ENCODE data around the gene FRMD5.

Gene FRMD5

DNA sequence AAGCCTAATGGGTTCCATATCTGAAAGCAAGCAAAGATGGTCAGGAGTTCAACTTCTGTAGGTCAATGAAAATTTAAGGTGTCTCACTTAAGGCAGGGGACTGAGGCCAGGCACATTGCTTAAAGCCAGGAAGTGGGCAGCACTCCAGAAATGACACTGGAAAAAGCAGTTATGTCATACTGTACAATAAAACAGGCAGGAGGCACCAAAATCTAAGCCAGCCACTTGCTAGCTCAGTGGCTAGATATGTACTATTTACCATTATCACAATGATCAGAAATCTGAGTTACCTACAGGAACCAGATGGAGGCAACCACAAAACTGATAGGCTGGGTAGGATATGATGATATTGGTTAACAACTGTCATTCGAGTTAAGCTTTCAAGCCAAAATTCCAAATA, 57.3 kb downstream of the FRMD5 start:
- no peak overlapping the region for H3K4me3 ChIP-seq (ENCODE audit: low read length)
- TF ChIP-seq, protein P1, sequence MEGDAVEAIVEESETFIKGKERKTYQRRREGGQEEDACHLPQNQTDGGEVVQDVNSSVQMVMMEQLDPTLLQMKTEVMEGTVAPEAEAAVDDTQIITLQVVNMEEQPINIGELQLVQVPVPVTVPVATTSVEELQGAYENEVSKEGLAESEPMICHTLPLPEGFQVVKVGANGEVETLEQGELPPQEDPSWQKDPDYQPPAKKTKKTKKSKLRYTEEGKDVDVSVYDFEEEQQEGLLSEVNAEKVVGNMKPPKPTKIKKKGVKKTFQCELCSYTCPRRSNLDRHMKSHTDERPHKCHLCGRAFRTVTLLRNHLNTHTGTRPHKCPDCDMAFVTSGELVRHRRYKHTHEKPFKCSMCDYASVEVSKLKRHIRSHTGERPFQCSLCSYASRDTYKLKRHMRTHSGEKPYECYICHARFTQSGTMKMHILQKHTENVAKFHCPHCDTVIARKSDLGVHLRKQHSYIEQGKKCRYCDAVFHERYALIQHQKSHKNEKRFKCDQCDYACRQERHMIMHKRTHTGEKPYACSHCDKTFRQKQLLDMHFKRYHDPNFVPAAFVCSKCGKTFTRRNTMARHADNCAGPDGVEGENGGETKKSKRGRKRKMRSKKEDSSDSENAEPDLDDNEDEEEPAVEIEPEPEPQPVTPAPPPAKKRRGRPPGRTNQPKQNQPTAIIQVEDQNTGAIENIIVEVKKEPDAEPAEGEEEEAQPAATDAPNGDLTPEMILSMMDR (conservative IDR thresholded peaks at IDR 0.05; ENCODE audit: low read depth, low read length): no peak
- no peak for DNase-seq (ENCODE audit: low read depth)

DNA sequence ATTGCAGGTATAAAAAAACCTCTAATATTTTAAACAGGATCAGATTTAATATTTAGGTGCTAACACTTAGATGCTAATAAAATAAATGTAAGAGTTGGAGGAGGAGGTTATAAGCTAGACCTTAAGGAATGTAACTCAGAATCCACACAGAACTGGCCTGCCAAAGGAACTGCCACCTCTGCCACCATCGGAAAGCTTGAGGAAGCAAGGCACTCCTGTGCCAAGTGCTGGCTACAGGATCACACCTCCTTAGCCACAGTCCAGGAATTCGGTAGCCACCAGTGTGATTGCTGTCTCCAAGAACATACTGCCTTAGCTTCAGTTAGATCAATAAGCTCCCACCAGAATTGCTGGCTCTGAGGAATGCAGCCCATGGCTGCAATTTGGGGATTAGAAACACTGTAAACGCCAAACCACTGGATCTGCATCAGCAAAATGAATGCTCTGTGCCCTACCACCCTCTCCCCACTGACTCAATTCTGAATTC, 58.0 kb downstream of the FRMD5 start:
- no peak overlapping the region for H3K4me3 ChIP-seq (ENCODE audit: low read length)
- TF ChIP-seq, protein P1 (conservative IDR thresholded peaks at IDR 0.05; ENCODE audit: low read depth, low read length): no peak
- no peak for DNase-seq (ENCODE audit: low read depth)

DNA sequence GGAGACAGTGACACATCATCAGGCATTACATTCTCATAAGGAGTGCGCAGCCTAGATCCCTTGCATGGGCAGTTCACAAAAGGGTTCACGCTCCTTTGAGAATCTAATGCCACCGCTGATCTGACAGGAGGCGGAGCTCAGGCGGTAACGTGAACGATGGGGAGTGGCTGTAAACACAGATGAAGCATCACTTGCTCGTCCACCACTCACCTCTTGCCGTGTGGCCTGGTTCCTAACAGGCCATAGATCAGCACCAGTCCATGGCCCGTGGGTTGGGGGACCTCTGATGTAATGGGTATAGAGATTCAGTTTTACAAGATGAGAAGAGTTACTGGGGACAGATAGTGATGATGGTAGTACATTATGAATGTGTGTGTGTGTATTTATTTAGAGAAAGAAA, 63.0 kb downstream of the FRMD5 start:
- TF ChIP-seq, protein P1 (conservative IDR thresholded peaks at IDR 0.05; ENCODE audit: low read depth, low read length): no peak
- DNase-seq (ENCODE audit: low read depth): no peak
- H3K4me3 ChIP-seq (ENCODE audit: low read length): no peak overlapping the region

DNA sequence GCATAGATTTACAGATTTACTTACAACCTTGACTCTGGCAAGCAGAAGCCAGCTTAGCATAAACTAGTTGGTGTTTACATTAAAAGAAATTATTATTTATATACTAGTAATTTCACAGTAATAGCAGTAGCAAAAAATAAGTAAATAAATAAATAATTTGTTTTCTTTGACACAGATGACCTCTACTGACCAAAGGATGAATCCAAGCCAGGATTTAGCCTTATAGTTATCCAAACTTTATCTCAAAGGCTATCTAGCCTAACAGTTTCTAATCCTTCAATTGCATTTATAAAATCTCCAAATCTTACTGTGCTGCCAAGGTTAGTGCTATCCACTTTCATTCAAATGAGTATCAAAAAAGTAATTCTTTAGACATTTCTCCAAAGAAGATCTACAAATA, 64.3 kb downstream of the FRMD5 start:
- H3K4me3 ChIP-seq (ENCODE audit: low read length): no peak overlapping the region
- TF ChIP-seq, protein P1 (conservative IDR thresholded peaks at IDR 0.05; ENCODE audit: low read depth, low read length): no peak
- no peak for DNase-seq (ENCODE audit: low read depth)

DNA sequence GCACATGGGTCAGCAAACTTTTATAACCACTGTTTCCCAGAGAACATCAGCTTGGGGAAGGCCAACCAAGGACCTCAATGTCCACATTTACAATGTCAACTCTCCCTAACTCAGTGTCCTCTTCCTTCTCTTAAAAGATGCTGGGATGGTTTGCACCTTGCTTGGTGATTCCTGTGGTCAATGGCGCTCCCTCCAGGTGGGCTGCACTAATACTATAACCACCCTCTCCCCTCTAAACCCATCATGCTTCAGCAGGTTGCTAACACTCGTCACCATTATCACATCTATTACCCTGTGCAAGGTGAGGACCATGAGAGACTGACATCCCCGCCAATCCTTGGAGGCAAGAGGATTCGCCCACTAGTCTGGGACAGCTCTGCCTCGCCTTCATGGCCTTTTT, 65.2 kb downstream of the FRMD5 start:
- TF ChIP-seq, protein P1 (conservative IDR thresholded peaks at IDR 0.05; ENCODE audit: low read depth, low read length): no peak
- no peak overlapping the region for H3K4me3 ChIP-seq (ENCODE audit: low read length)
- no peak for DNase-seq (ENCODE audit: low read depth)

DNA sequence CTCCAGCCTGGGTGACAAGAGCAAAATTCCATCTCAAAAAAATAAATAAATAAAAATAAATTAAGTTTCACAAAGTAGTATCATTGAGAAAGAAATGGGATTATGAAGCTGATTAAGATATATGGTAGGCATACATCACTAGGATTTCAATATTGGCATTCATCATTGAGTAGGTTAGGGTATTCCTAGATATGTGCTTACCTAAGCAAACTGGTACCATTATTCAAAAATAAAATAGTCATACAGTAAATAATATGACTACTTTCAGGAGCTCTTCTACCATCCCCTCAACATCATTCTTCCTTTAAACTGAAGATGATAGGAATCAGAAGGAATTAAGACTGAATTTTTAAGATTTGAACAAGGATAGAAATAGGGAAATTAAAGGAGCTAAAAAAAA, 66.6 kb downstream of the FRMD5 start:
- DNase-seq (ENCODE audit: low read depth): no peak
- TF ChIP-seq, protein P1 (conservative IDR thresholded peaks at IDR 0.05; ENCODE audit: low read depth, low read length): no peak
- no peak overlapping the region for H3K4me3 ChIP-seq (ENCODE audit: low read length)

DNA sequence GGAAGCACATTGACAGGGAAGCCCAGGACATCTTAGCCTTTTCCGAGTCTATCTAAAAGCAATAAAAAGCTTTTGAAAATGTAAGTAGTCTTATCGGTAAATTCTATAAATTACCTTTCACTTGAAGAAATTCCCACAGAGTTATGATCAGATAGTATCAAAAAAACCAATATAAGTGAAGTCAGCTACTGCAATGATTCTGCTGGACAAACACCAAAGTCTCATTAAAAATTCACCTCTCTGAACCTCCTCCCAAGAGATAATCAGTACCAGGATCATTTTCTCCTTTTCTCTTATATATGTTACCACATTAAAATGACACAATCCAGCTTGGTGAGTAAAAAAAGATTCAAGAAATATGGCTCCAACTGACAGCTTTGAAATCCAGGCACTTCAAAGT, 69.2 kb downstream of the FRMD5 start:
- TF ChIP-seq, protein P1 (conservative IDR thresholded peaks at IDR 0.05; ENCODE audit: low read depth, low read length): no peak
- DNase-seq (ENCODE audit: low read depth): no peak
- no peak overlapping the region for H3K4me3 ChIP-seq (ENCODE audit: low read length)

Data from retinal pigment epithelial cell (primary cell).